ENCODE measurements around the gene ZXDC.
A peak's percentile ranks its signal among the peaks of the same experiment; 100 is the strongest.

Gene ZXDC

DNA sequence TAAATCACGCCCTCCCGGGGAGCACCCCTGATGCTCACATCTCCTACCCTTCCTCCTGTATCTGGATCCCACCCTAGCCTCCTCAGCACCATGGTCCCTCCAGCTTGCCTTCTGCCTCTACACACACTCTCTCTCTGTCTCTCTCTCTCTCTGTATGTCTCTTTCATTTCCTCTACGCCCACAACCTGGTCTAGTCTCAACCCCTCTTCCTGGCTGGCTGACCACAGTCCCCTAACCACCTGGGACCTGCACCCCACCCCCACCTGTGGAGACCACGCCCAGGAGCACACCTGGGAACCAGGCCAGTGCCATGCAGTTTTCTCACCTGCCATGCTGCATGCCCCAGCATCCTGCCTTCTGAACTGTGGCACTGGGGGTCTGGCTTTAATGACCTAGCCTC, 84.9 kb downstream of the ZXDC start:
- no peak for DNase-seq

DNA sequence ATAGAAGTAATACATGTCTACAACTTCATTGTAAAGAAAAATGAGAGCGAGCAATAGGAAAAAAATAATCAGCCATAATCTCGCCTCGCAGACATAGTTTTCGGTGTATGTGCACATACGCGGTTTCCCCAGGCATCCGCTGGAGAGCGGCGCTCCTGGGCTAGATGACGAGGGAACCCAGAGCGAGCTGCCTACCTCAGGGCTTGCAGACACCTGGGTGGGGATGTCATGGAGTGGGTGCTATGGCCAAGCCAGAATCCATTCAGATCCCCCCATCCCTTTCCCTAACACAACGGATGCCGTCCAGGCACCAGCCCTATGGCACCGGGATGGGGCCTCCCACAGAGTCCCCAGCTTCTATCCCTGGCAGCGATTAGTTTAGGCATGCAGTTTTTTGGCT, 85.5 kb downstream of the ZXDC start:
- DNase-seq: no peak

DNA sequence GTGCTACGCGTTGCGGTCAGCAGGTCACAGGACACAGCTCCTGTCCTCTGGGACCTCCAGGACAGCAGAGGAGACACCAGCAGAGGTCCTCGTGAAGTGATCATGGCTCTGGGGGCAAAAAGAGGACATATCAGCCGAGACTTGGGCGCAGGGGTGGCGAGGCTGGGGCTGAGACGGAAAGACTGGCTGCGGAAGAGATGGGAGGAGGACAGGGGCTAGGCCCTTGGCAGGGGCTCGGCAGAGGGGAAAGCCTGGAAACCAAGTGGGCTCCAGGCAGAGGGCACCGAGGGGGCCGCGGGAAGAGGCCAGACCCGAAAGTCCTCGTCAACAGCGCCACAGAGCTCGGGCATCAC, 85.9 kb downstream of the ZXDC start:
- no peak for DNase-seq

DNA sequence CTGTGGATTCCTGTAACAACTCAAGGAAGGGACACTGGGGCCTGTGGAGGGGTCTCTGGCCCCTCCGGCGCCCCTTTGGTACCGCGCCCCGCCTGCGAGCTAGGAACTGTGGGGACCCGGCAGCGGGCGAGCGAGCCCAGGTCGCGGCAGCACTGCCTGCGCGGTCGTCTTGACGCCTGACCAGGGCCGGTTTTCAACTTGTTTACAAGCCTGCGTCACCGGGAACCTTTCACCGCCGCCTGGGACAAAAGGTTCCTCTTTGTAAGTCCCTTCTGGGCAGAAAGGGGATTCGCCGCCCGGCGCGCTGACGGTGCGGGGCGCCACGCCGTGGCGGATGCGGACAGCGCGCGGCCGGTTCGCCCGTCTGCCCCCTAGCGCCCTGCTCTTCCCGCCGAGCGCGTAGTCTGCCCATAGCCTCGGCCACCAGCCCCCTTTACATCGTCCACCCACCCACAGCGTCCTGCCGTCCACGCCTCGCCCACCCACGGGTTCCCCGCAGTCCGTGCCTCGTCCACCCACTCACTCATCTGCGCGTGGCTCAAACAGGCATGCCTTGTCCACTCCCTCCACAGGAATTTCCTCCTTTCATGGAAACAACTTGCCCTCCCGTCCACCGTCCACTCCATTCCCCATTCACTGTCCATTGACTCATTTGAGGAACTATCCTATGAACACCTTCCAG, 86.4 kb downstream of the ZXDC start:
- DNase-seq: peak; percentile 24 to 52

Data from bone marrow (tissue), 2 donors.